Muscle layer of duodenum (tissue), 2 donors: ENCODE measurements around the gene DMD.
A peak's percentile ranks its signal among the peaks of the same experiment; 100 is the strongest.

ENCODE experiments used
- H3K27ac ChIP-seq: one replicate; pipeline ENCODE4 v1.7.0; 2013; ENCODE audit warnings: mild to moderate bottlenecking, low read length
- H3K27me3 ChIP-seq: one replicate; pipeline ENCODE4 v1.7.0; 2013; ENCODE audit warnings: low read depth, mild to moderate bottlenecking, control low read depth, low read length
- H3K36me3 ChIP-seq, 2 donors: one replicate each; pipeline ENCODE4 v1.7.0; 2013; ENCODE audit warnings: low read length in 2 of 2, control low read depth in 1 of 2, mild to moderate bottlenecking in 1 of 2; ENCODE audit not compliant: insufficient read depth in 2 of 2, control insufficient read depth in 1 of 2
- H3K4me1 ChIP-seq, 2 donors: one replicate each; pipeline ENCODE4 v1.7.0; 2013; ENCODE audit warnings: low read length in 2 of 2, mild to moderate bottlenecking in 2 of 2, control low read depth in 1 of 2, moderate library complexity in 1 of 2; ENCODE audit not compliant: insufficient read depth in 2 of 2, control insufficient read depth in 1 of 2
- H3K4me3 ChIP-seq, 2 donors: one replicate each; pipeline ENCODE4 v1.7.0; 2013; ENCODE audit warnings: low read length in 2 of 2, low read depth in 1 of 2, mild to moderate bottlenecking in 1 of 2
- H3K9me3 ChIP-seq, 2 donors: one replicate each; pipeline ENCODE4 v1.7.0; 2013; ENCODE audit warnings: low read length in 2 of 2, control low read depth in 1 of 2, mild to moderate bottlenecking in 1 of 2; ENCODE audit not compliant: control insufficient read depth in 1 of 2
- donor health status: healthy.

Gene DMD

GRCh38 chrX:33032700-33033099, 178.6 kb downstream of the DMD start:
- H3K27ac ChIP-seq: peak overlapping the region; percentile 72
- no peaks in the 10 kb centered on the region for H3K27me3 ChIP-seq
- no peaks in the 10 kb centered on the region for H3K36me3 ChIP-seq
- H3K4me3 ChIP-seq: peak overlapping the region in 1 of 2 donors; percentile 35
- no peaks in the 10 kb centered on the region for H3K4me1 ChIP-seq
- no peaks in the 10 kb centered on the region for H3K9me3 ChIP-seq

GRCh38 chrX:33014949-33015348, 196.4 kb downstream of the DMD start:
- Histone ChIP-seq H3K9me3 (no peaks in the 10 kb centered on the region), H3K27me3 (no peaks in the 10 kb centered on the region), H3K4me1 (no peaks in the 10 kb centered on the region), H3K36me3 (no peaks in the 10 kb centered on the region), H3K4me3 (no peak overlapping the region), H3K27ac (no peak overlapping the region)

GRCh38 chrX:33014086-33014485, 197.3 kb downstream of the DMD start:
- no peak overlapping the region for H3K4me3 ChIP-seq
- H3K27ac ChIP-seq: no peak overlapping the region
- H3K4me1 ChIP-seq: no peaks in the 10 kb centered on the region
- no peaks in the 10 kb centered on the region for H3K9me3 ChIP-seq
- H3K36me3 ChIP-seq: no peaks in the 10 kb centered on the region
- H3K27me3 ChIP-seq: no peaks in the 10 kb centered on the region

GRCh38 chrX:33001107-33001506, 210.2 kb downstream of the DMD start:
- no peak overlapping the region for H3K4me3 ChIP-seq
- no peaks in the 10 kb centered on the region for H3K9me3 ChIP-seq
- no peaks in the 10 kb centered on the region for H3K4me1 ChIP-seq
- no peak overlapping the region for H3K27ac ChIP-seq
- H3K27me3 ChIP-seq: no peaks in the 10 kb centered on the region
- H3K36me3 ChIP-seq: no peaks in the 10 kb centered on the region

- Histone ChIP-seq H3K27ac (no peak overlapping the region), H3K27me3 (no peaks in the 10 kb centered on the region), H3K9me3 (no peaks in the 10 kb centered on the region), H3K36me3 (no peaks in the 10 kb centered on the region), H3K4me1 (no peaks in the 10 kb centered on the region), H3K4me3 (no peak overlapping the region)
Measured at GRCh38 chrX:32998776-32999175, 212.6 kb downstream of the DMD start.

GRCh38 chrX:32995427-32995826, 215.9 kb downstream of the DMD start:
- Histone ChIP-seq H3K27ac (no peak overlapping the region), H3K27me3 (no peaks in the 10 kb centered on the region), H3K4me1 (no peaks in the 10 kb centered on the region), H3K4me3 (no peak overlapping the region), H3K9me3 (no peaks in the 10 kb centered on the region), H3K36me3 (no peaks in the 10 kb centered on the region)

GRCh38 chrX:32987142-32987541, 224.2 kb downstream of the DMD start:
- H3K4me1 ChIP-seq: peaks cover 0 to 4% of the 10 kb centered on the region in 2 donors
- H3K27me3 ChIP-seq: no peaks in the 10 kb centered on the region
- H3K9me3 ChIP-seq: no peaks in the 10 kb centered on the region
- H3K36me3 ChIP-seq: no peaks in the 10 kb centered on the region
- H3K4me3 ChIP-seq: no peak overlapping the region
- H3K27ac ChIP-seq: no peak overlapping the region

GRCh38 chrX:32985544-32985943, 225.8 kb downstream of the DMD start:
- Histone ChIP-seq H3K4me1 (peaks cover 0 to 4% of the 10 kb centered on the region in 2 donors), H3K27ac (no peak overlapping the region)

GRCh38 chrX:32966821-32967355, 244.5 kb downstream of the DMD start:
- H3K4me1 ChIP-seq: no peaks in the 10 kb centered on the region
- H3K4me3 ChIP-seq: no peak overlapping the region
- H3K27me3 ChIP-seq: no peaks in the 10 kb centered on the region
- H3K36me3 ChIP-seq: no peaks in the 10 kb centered on the region
- H3K27ac ChIP-seq: no peak overlapping the region
- H3K9me3 ChIP-seq: no peaks in the 10 kb centered on the region

More at GRCh38 chrX:32985544-32985943, 225.8 kb downstream of the DMD start:
- Histone ChIP-seq H3K4me3 (no peak overlapping the region), H3K36me3 (no peaks in the 10 kb centered on the region), H3K9me3 (no peaks in the 10 kb centered on the region), H3K27me3 (no peaks in the 10 kb centered on the region)

GRCh38 chrX:32954125-32954524, 257.2 kb downstream of the DMD start:
- Histone ChIP-seq H3K36me3 (no peaks in the 10 kb centered on the region), H3K9me3 (no peaks in the 10 kb centered on the region), H3K4me1 (no peaks in the 10 kb centered on the region), H3K27me3 (no peaks in the 10 kb centered on the region), H3K4me3 (no peak overlapping the region), H3K27ac (no peak overlapping the region)

- Histone ChIP-seq H3K27ac (no peak overlapping the region), H3K27me3 (no peaks in the 10 kb centered on the region), H3K36me3 (no peaks in the 10 kb centered on the region), H3K4me3 (no peak overlapping the region), H3K9me3 (no peaks in the 10 kb centered on the region), H3K4me1 (no peaks in the 10 kb centered on the region)
Measured at GRCh38 chrX:32948130-32948529, 263.2 kb downstream of the DMD start.

GRCh38 chrX:32937043-32937442, 274.3 kb downstream of the DMD start:
- Histone ChIP-seq H3K36me3 (no peaks in the 10 kb centered on the region), H3K4me3 (no peak overlapping the region), H3K27me3 (no peaks in the 10 kb centered on the region), H3K27ac (no peak overlapping the region), H3K9me3 (no peaks in the 10 kb centered on the region), H3K4me1 (no peaks in the 10 kb centered on the region)
